ENCODE results near the gene SYT13.

The SYT13 gene

GRCh38 chr11:45285930-45286632 is at the start of gene SYT13:
SYT13 (minus strand) TSS chr11:45286341; CDS start chr11:45286207, 134 bp downstream.
- DNase-seq = no peak

DNA sequence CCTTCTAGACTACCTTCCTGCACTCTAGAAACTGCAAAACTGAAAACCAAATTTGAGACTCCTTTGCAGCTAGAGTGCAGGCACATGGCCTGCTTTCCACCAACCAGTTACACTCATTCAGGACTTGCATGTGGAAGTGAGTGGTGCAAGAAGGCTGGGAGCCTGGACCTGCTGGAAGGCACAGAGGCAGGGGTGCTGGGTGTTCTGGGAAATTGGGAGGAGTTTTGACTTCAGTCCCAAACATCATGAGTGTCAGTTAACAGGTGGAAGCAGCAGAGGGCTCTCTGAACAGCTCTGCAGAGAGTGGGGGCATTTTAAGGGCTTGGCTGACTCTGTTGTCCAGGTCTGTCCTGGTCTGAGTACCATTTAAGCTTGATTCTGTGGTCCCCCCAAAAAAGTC is 49.3 kb upstream of the SYT13 start:
- no peak for DNase-seq

- no peak for DNase-seq
These were observed 48.7 kb upstream of the SYT13 start for GRCh38 chr11:45334836-45335235.

GRCh38 chr11:45334410-45334809 is 48.3 kb upstream of the SYT13 start:
- DNase-seq = no peak

GRCh38 chr11:45333001-45333971 is 47.1 kb upstream of the SYT13 start:
- DNase-seq = no peak

DNA sequence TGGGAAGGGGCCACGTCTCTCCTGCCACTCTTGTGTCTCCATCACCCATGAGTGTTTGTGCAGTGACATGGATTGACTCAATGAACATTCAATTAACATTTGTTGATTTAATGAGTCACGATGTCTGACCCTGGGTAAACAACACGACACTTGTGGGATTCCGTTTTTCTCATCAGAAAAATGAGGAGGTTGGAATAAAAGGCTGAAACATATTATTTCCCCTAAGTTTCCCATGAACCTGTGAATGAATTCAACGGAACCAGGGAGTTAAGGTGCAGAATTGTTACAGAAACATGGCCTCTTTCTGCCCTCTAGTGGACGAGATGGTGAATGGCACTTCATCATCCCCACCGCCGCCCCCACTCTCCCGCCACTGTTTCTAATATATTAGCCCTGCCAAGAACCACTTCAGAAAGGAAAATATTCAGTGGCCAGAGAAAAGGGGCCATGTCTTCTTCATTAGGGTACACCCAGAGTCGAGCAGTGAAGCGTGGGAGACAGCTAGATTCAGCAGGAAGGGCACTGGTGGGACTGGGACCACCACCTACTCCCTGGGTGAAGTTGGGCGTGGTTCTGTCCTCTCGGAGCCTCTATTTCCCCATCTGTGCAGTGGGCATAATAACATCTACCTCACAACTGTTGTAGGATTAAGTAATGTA is 46.3 kb upstream of the SYT13 start:
- DNase-seq = peak; percentile 36

- no peak for DNase-seq
These were observed 45.7 kb upstream of the SYT13 start for GRCh38 chr11:45331839-45332238.

DNA sequence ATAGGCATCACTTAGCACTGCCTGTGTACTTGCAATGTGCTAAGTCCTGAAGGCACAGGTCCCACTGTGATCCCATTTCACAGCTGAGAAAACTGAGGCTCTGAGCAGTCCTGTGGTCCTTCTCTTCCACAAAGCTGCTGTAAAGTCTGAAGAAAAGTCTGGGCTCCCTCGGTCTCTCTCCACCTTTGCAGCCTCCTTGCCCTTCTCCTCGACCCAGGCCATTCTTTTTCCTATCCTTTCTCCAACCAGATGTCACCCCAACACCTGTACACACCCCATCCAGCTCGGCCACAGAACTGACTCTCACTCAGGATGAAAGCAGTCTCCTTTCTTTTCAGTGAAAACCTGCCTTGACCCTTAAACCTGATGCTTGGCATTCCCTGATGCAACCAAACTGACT is 42.6 kb upstream of the SYT13 start:
- DNase-seq = no peak

DNA sequence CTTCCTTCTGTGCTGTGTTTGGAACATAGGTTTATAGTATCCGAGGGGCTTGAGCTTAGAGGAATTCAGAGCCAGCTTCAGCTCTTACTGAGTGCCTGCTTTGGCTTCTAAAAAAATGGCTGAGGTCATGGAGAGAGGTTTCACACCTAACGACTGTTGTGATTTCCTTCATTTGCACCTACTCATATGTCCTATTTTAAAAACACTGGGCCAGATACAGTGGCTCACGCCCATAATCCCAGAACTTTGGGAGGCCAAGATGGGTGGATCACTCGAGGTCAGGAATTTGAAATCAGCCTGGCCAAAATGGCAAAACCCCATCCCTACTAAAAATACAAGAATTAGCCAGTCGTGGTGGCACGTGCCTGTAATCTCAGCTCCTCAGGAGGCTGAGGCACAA is 38.3 kb upstream of the SYT13 start:
- no peak for DNase-seq

DNA sequence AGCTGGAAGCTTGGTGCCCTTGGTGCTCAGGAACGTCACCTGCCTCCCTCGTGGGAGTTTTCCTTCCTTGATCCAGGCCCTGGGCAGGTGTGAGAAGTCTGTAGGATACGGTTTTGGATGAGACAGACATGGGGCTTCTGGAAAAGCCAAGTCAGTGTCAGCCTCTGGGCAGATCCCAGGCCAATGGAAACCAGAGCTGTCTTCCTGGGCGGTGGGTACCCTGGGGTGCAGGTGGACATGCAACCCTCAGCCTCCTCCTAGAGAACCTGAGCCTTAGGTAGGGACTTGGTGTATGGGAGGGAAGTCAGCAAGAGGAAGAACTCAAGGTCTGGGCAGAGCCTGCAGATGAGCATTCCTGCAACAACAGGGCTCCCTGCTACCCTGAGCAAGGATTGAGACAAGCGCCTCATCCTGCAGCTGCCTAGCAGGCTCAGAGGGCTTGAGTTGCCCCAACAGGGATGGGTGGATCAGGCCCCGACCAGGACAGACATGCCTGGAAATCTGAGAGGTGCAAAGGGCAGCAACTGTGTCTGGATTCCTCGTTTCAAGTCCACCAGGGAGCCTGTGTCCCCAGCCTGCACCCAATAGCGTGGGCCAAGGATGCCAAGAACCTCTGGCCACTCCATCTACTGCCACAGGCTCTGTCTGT is 37.6 kb upstream of the SYT13 start:
- no peak for DNase-seq

DNA sequence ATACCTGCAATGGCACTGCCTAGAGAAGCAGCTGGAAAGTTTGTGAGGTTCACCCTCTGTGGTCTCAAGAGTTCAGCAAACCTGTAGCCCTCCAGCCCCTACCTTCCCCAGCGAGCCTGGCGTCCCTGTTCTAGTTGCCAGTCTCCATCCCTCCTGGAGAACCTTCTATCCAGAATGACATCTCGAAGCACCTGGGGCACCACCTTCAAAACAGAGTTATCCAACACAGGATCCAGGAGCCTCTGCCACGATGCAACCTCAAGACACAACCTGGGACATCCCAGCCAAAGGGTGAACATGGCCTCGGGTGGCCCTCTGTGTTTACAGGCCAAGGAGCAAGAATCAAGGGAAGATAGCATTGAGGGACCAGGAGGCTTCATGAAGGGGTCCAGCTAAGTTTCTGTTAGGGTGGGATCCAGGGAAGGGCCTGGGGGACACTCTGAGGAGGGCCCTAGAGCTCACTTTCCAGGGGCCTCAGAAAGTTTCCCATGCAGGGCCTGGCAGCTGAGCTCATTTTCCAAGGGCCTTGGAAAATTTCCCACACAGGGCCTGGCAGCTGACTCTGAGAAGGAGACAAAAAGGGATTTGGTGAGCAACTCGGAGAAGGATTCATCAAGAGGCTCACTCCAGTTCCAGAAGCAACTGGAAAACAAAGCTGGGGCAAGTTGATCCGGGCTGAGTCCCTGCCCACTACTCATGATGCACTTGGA is 36.9 kb upstream of the SYT13 start:
- DNase-seq = no peak

DNA sequence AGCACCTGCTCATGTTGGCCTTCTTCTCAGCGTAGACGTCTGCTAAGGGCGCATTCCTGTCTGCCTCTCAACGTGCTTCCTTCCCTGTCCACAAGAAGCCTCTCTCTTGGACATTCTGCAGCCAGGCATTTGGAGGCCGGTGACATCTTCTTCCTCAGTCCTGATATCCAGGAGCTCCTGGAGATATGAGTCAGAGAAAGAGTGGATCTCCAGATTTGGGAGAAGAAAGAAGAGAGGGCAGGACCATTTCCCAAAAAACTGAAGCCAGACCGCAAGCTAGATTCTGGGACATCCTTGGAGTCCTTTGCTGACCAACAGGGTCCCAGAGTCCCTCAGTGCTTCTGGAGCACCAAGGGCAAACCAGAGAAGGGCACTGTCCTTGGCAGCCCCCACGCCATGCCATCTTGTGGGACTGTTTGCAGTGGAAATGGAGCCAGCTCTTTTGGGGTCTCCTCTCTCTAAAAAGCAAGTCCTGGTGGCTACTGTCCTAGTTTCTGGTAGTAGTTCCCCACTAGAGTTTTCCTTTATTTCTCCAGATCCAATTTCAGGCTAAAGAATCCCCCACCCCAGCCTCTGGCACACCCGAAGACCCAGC is 36.1 kb upstream of the SYT13 start:
- DNase-seq = no peak

GRCh38 chr11:45321669-45322068 is 35.5 kb upstream of the SYT13 start:
- no peak for DNase-seq

GRCh38 chr11:45321031-45321595 is 35.0 kb upstream of the SYT13 start:
- DNase-seq = no peak

DNA sequence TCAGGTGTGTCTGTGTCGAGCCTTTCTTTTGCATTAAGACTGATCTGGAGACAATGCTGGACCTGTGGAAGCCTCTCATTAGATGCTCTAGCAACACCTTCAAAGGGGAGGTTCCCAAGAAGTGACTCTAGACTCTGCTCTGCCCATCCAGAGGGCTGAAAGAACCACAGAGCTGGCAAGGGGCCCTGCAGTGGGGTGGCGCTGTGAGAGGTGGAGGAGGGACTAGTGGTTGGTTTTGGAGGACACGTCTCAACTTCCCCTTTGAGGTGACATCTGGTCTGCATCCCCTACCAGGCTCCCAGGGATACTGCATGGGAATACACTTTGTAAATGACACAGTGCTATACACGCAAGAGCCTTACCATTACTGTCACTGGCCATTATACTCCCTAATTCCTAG is 34.2 kb upstream of the SYT13 start:
- DNase-seq = no peak

DNA sequence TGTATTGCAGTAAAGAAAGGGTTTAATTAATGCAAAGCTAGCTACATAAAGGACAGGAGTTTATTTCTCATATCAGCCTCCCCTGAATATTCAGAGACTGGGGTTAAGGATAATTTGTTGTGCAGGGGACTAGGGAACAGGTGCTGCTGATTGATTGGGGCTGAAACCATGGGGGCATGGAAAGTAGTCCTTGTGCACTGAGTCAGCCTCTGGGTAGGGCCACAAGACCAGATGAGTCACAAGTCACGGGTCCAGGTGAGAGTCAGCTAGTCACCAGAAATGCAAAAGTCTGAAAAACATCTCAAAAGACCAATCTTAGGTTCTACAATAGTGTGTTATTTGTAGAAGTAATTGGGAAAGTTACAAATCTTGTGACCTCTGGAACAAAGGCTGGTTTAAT is 32.9 kb upstream of the SYT13 start:
- no peak for DNase-seq

- DNase-seq = no peak
These were observed 32.4 kb upstream of the SYT13 start for GRCh38 chr11:45318516-45318915.

DNA sequence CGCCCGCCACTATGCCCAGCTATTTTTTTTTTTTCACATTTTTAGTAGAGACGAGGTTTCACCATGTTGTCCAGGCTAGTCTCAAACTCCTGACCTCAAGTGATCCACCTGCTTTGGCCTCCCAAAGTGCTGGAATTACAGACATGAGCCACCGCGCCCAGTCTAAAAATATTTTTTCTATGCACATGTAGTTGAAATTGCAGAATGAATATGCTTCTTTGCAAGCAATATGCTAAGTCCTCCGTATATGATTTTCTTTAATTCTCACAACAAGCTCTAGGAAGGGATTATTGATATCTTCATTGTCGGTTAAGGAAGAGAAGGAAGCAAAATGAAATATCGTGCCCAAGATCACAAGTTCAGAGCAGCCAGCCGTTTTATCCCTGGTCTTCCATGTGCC is 30.1 kb upstream of the SYT13 start:
- no peak for DNase-seq

GRCh38 chr11:45314900-45315299 is 28.8 kb upstream of the SYT13 start:
- DNase-seq = no peak

GRCh38 chr11:45313171-45313865 is 27.2 kb upstream of the SYT13 start:
- no peak for DNase-seq
